ENCODE measurements around the gene SERPINB6.
"Not testable (repeated sequence)": the region's sequence is repeated elsewhere in the genome, so short reads cannot be mapped to it uniquely, and the experiment has no call there.

SERPINB6 gene

DNA sequence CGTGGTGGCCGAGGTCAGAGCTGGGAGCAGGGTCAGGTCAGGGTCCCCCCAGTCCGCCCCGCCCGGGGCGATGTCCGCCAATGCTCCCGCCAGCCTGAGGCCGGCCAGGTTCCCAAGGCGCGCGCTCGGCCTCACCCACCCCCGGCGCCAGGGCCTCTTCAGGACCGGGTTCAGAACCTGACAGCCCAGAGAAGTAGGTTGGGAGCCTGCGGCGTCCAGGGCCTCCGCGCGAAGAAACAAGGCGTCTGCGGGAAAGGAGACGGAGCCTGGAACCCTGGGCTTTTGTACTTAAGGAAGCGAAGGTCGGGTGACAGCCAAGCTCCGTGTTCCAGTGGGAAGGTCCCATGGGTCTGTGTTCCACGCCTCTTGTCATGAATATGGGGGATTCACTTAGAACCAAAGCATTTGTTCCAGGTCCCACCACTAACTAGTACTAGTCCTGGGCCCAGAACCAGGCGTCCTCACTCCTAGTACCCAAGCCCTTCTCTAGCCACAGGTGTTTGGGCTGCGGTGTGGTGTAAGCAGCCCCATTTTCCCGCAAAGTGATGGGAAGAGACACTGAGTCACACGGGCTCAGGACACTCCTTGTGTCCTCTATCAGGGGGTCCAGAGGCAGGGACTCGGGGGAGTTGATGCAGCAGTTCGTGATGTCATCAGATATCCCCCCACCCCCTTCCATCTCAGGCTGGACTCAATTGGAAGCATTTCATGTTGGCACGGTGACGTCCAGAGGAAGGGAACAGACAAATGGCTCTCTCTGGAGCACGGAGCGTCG lies 67.8 kb downstream of the SERPINB6 start:
- not testable (repeated sequence) for FAIRE-seq

DNA sequence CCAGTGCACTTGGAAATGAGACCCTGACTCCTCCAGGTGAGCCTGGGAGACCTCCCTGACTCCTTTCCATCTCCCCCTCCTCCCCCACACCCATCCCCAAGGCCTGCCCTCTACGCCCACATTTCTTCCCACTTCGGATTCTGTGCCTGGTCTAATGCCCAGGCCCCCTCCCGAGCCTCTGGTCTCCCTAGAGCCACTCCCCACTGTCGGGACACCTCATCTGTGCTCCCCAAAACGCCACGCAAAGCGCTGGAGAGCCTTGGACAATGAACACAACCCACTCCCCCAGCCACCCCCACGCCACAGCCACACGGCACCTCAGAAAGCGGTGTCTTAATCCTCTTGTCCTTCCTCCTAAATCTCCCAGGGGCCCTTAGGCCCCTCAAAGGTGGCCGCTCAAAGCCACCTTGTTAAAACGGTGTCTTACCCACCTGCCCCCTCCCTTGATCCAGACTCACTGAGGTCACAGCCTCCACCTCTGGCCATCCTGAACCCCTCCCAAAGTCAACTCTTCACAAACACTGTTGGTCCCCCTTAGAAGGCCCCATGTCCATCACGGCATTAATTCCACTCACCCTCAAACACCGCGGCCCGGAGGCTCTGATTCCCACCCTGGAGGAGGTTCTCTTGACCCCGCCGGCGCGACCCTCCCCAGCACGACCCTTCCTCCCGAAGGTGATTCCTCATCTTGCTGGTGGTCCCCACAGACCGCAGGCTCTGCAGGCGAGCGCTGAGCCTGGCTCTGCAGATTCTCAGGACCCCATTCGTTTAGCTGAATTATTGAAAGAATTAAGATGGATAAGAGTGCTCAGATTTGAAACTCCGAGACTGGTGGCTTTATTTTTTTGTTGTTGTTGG lies 69.5 kb downstream of the SERPINB6 start:
- FAIRE-seq, result not testable (repeated sequence)

DNA sequence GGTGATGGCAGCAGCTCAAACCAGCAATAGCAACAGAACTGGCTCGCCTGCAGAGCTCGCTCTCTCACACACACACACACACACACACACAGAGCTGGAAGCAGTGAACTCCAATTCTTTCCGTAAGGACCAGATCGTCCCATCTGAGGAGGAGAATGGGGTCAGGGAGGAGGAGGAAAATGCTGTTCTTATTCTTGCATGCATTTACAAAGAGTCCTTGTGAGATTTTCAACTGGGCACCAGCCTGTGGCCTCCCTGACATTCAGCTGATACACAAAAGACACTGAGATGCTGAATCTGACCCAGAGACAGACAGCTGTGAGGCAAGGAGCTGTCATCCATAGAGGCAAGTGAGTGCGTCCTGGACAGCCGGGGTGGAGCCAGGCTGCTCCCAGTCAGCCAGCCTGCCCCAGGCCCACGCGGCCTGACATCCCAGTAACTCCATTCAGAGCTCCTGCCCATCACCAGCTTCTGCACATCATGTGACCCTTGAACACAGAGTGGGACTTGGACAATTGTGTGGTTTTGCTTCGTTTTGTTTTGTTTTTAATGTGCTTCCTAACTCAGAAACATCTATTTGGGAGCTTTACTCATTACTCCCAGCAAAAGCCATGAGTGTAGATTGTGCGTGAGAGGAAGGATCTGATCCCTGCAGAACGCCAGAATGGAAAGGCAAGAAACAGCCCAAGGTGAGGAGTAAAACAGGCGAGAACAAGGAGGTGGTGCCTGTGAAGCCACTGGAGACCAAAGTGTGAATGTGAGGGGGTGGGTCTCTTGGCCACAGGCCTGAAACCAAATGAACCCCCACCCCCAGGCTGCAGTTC lies 70.3 kb downstream of the SERPINB6 start:
- no peak for FAIRE-seq

DNA sequence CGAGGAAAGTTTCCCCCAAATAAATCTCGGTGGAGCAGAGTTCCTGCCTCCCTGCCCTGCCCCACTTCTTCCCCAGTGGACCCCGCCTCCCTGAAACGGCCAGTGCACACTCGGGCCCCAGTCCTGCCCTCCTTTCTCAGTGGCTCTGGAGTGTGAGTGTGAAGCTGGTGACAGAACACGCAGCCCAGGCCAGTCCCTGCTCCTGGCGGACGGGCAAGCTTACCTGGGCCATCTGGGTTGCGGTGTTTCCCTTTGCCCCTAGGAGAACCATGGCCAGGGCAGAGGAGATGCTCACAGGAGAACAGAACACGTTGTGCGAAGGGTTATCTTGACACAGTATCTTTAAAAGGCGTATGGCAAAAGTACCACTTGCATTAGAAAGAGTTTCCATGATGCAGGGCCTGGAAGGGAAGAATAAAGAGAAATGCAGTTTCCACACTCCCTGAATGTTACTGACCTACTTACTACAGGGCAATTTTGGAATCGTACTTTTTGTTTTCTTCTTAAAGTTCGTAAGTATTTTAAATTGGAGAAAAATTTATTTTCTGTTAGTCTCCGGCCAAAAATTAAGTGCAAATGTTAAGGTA lies 71.1 kb downstream of the SERPINB6 start:
- FAIRE-seq, result no peak

DNA sequence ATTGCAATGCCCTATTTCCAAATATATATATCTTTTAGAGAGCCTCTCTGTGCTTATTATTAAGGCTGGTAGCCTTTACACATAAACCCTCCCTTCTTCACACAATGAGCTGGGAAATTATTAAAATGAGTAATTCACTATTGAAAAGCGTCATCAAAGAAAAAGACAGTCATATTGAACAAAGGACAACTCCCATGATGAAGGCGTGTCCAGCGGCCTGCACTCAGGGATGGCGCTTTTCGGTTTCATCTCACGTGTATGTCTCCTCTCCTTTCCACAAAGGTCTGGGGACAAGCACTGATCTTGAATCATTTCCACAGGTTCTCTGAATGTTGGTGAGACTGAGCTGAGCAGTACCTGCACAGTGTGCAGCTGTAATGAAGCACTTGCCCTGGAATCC lies 71.8 kb downstream of the SERPINB6 start:
- no peak for FAIRE-seq

Data from TTC549 (cell line).